K562 (cell line): ENCODE data around the gene DHX35. TPM values are rescaled to one million over a fixed set of nuclear protein-coding genes. Genes with fewer than 3 reads are reported as not detected.
A peak's percentile ranks its signal among the peaks of the same experiment; 100 is the strongest.
"Not testable (repeated sequence)": the region's sequence is repeated elsewhere in the genome, so short reads cannot be mapped to it uniquely, and the experiment has no call there.

Experiments used
- ATAC-seq: fragments of 200-7000 bp; cut with Tn5 transposase; 3 replicates; pipeline ENCODE4 v1.9.1; 2020; ENCODE audit warnings: moderate library complexity
- BruUV-seq: library from RNA; stranded (reverse); fragments of 400-500 nt; replicated peaks from 2 replicates; lab custom pipeline; 2021; lab: Mats Ljungman, UMichigan
- CTCF ChIA-PET: fragments of 300-600 bp; formaldehyde crosslinking; extraction: SDS; loops from one replicate; lab custom pipeline; 2021; ENCODE audit warnings: low intra/inter-chr PET ratio; lab: Yijun Ruan, JAX
- POLR2A ChIA-PET: fragments of 300-600, 350-650 bp; sonication (Branson Sonifier 250); formaldehyde crosslinking; extraction: SDS; loops from one replicate; lab custom pipeline; 2021; ENCODE audit warnings: antibody characterized with exemption, inconsistent platforms; lab: Yijun Ruan, JAX
- DNase-seq, 4 experiments: peaks; one replicate each; pipeline versions ENCODE4 v3.0.0 to v3.0.0-alpha.2; 2011 to 2018; ENCODE audit warnings: low spot score in 3 of 4, mixed read lengths in 3 of 4; ENCODE audit errors: extremely low read depth in 1 of 4
- FAIRE-seq: peaks from 2 replicates; lab custom pipeline; 2011; peaks lifted over from hg19 to GRCh38; lab: Jason Lieb, UNC
- H2AFZ ChIP-seq: 2 replicates; pipeline ENCODE4 v1.6.0; 2011; ENCODE audit warnings: low read depth, low read length, control low read depth, inconsistent platforms
- H3K27ac ChIP-seq: fragments of 200-600 bp; 3 replicates; pipeline ENCODE4 v1.8.0; 2011; ENCODE audit warnings: low read depth, mild to moderate bottlenecking, control low read depth, inconsistent platforms, low read length, moderate library complexity, mixed read lengths; ENCODE audit errors: extremely low read depth
- H3K27me3 ChIP-seq, 2 experiments: fragments of 300-600 bp in 1 of 2; 2 replicates in 1 of 2; 3 replicates in 1 of 2; pipeline versions ENCODE4 v1.6.0 to v1.8.0; 2011; ENCODE audit warnings: inconsistent platforms in 2 of 2, low read length in 2 of 2, mild to moderate bottlenecking in 1 of 2, mixed read lengths in 1 of 2, moderate library complexity in 1 of 2; ENCODE audit not compliant: control insufficient read depth in 2 of 2, insufficient read depth in 2 of 2
- H3K36me3 ChIP-seq: fragments of 300-600 bp; 3 replicates; pipeline ENCODE4 v1.8.0; 2011; ENCODE audit warnings: mild to moderate bottlenecking, low read length, inconsistent platforms; ENCODE audit not compliant: control insufficient read depth, insufficient read depth
- H3K4me1 ChIP-seq, 2 experiments: fragments of 200-600 bp in 1 of 2; replicated peaks in 1 of 2; 2 replicates in 1 of 2; 3 replicates in 1 of 2; pipeline versions ENCODE4 v1.5.1 to v1.8.0; 2011; ENCODE audit warnings: inconsistent platforms in 2 of 2, low read length in 2 of 2, mild to moderate bottlenecking in 1 of 2, mixed read lengths in 1 of 2, moderate library complexity in 1 of 2; ENCODE audit not compliant: control insufficient read depth in 2 of 2, insufficient read depth in 2 of 2
- H3K4me2 ChIP-seq: 2 replicates; pipeline ENCODE4 v1.6.1; 2011; ENCODE audit warnings: low read length, control low read depth, inconsistent platforms, mixed read lengths; ENCODE audit not compliant: insufficient read depth
- H3K4me3 ChIP-seq: fragments of 200-600 bp; sonication (generic), shearing (Covaris generic); 2 replicates; pipeline ENCODE4 v1.5.1; 2016; ENCODE audit warnings: control low read depth, inconsistent platforms
- H3K79me2 ChIP-seq: fragments of 200-600 bp; 3 replicates; pipeline ENCODE4 v1.8.0; 2011; ENCODE audit warnings: low read length, inconsistent platforms; ENCODE audit not compliant: control insufficient read depth, insufficient read depth
- H3K9ac ChIP-seq, 2 experiments: 2 replicates each; pipeline versions ENCODE4 v1.6.0 to v1.6.1; 2011; ENCODE audit warnings: low read depth in 2 of 2, low read length in 2 of 2, control low read depth in 1 of 2, inconsistent platforms in 1 of 2, mild to moderate bottlenecking in 1 of 2, mixed read lengths in 1 of 2; ENCODE audit not compliant: insufficient read depth in 1 of 2
- H3K9me1 ChIP-seq: one replicate; pipeline ENCODE4 v1.6.0; 2011; ENCODE audit warnings: inconsistent platforms, mild to moderate bottlenecking, low read length, moderate library complexity; ENCODE audit not compliant: control insufficient read depth, insufficient read depth
- H3K9me3 ChIP-seq: replicated peaks from 2 replicates; pipeline ENCODE4 v1.5.1; 2011; ENCODE audit warnings: low read depth, low read length, inconsistent platforms; ENCODE audit not compliant: control insufficient read depth, insufficient read depth
- H4K20me1 ChIP-seq: replicated peaks from 2 replicates; pipeline ENCODE4 v1.6.1; 2011; ENCODE audit warnings: low read length, inconsistent platforms, mixed read lengths; ENCODE audit not compliant: control insufficient read depth, insufficient read depth
- CTBP1 ChIP-seq: fragments of 450-650 bp; IDR thresholded peaks from 2 replicates; pipeline ENCODE4 v1.6.1; 2016; ENCODE audit warnings: borderline replicate concordance
- NONO ChIP-seq, 2 experiments: fragments of 200-400 bp in 1 of 2; fragments of 450-650 bp in 1 of 2; formaldehyde crosslinking in 1 of 2; IDR thresholded peaks; 2 replicates each; pipeline ENCODE4 v1.6.1; 2017; ENCODE audit warnings: low read depth in 2 of 2, mild to moderate bottlenecking in 2 of 2, moderate library complexity in 2 of 2, low read length in 1 of 2
- RERE ChIP-seq: sonication (generic); formaldehyde crosslinking; IDR thresholded peaks from 2 replicates; pipeline ENCODE4 v1.8.0; 2023; ENCODE audit warnings: missing genetic modification reagents, mild to moderate bottlenecking, borderline replicate concordance
- SMC3 ChIP-seq: conservative IDR thresholded peaks from 2 replicates; pipeline ENCODE4 v1.6.1; 2011; ENCODE audit warnings: low read depth, low read length, improper control_type of control experiment; ENCODE audit not compliant: insufficient read depth
- TAF7 ChIP-seq: fragments of 450-650 bp; IDR thresholded peaks from 2 replicates; pipeline ENCODE4 v1.6.1; 2016; ENCODE audit warnings: missing genetic modification characterization, missing compliant biosample characterization
- ZBTB5 ChIP-seq: fragments of 450-650 bp; IDR thresholded peaks from 2 replicates; pipeline ENCODE4 v1.6.1; 2017; ENCODE audit warnings: antibody characterized with exemption
- WGBS: fragments of 100-300 bp; shearing (Covaris generic); methylation state at CpG from one replicate; pipeline ENCODE4 v1.1.6; 2016; ENCODE audit warnings: low coverage, mixed read lengths; ENCODE audit not compliant: insufficient coverage; ENCODE audit errors: missing lambda C conversion rate; 5-methylcytosine and 5-hydroxymethylcytosine counted together
- in situ Hi-C: fragments of 300-500 bp; cut with MboI; formaldehyde crosslinking; loops from 4 replicates; pipeline ENCODE4 v1.15.0; 2018; ENCODE audit warnings: inconsistent platforms, mixed read lengths
- intact Hi-C: fragments of 100-400 bp; cut with micrococcal nuclease; formaldehyde crosslinking; loops from 2 replicates; pipeline ENCODE4 v1.14.2; 2022
- polyA plus RNA-seq, 8 experiments: library from polyadenylated mRNA; depleted of rRNA in 4 of 8; stranded (reverse) in 5 of 8; unstranded in 3 of 8; fragments of >200 nt; fragmentation: Nextera tagmentation in 2 of 8; fragmentation: Illumina TruSeq in 1 of 8; extraction: Ambion mirVana in 2 of 8; extraction: Trizol in 1 of 8; gene quantifications; 2 replicates each; pipeline versions ENCODE4 v1.2.1 to v1.2.3, GENCODE V29; 2011 to 2014; ENCODE audit warnings: inconsistent platforms in 1 of 8, missing spikeins in 1 of 8
- total RNA-seq, 7 experiments: library from RNA; depleted of rRNA in 6 of 7; stranded (reverse); fragments of >200 nt in 6 of 7; fragmentation: Illumina TruSeq in 2 of 7; extraction: Trizol in 2 of 7; gene quantifications; 2 replicates each; pipeline versions ENCODE4 v1.2.1 to v1.2.3, GENCODE V29; 2011 to 2021; ENCODE audit warnings: low replicate concordance in 1 of 7

The DHX35 gene
- total and polyA plus RNA-seq, 9 of the 15 experiments (the other 6 are each of a cell fraction or from before 2014, with no cell fraction given), result 6.5 to 25.6 (median 16.9) TPM

GRCh38 chr20:38996866-38997265, 34.7 kb downstream of the DHX35 start:
- FAIRE-seq, H3K79me2 ChIP-seq, H2AFZ ChIP-seq, H3K9me1 ChIP-seq, H3K4me3 ChIP-seq, H3K27ac ChIP-seq, H3K9ac ChIP-seq, H3K9me3 ChIP-seq, ATAC-seq, BruUV-seq, CTCF ChIA-PET, DNase-seq, H3K4me2 ChIP-seq, H3K27me3 ChIP-seq, in situ Hi-C loops, H4K20me1 ChIP-seq: not testable (repeated sequence)
- H3K36me3 ChIP-seq, result peaks cover 67% of the 10 kb centered on the region
- peaks cover 17 to 29% of the 10 kb centered on the region in 2 experiments; a peak in 4 of 5 replicates for H3K4me1 ChIP-seq
- POLR2A ChIA-PET, result interaction anchor here (1.0 to 1.2 kb wide), 3 partner anchors 36 to 67 kb away, joined by 3 to 4 read pairs (median 4); no protein-coding TSS in a partner anchor
- intact Hi-C loops, result loop anchor here (1.0 to 5.0 kb wide), 3 partner anchors 35 to 71 kb away; partner anchors contain the start of genes DHX35 and FAM83D
- 80% methylated on average over 1 of the region's 1 CpG for WGBS

GRCh38 chr20:38997622-38998021, 35.5 kb downstream of the DHX35 start:
- H4K20me1 ChIP-seq, result no peaks in the 10 kb centered on the region
- H3K9me1 ChIP-seq, result peaks cover 4% of the 10 kb centered on the region
- POLR2A ChIA-PET, result interaction anchor here (0.7 to 1.4 kb wide), 6 partner anchors 11 to 72 kb away, joined by 3 to 4 read pairs (median 3); no protein-coding TSS in a partner anchor
- 19% methylated on average over 8 of the region's 8 CpGs for WGBS
- ATAC-seq (peak; percentile 96), DNase-seq (peak; percentile 62 to 86 (median 71)), FAIRE-seq (peak; percentile 80)
- peaks cover 67% of the 10 kb centered on the region for H3K36me3 ChIP-seq
- peaks cover 17 to 29% of the 10 kb centered on the region in 2 experiments; a peak in 4 of 5 replicates for H3K4me1 ChIP-seq
- no peak overlapping the region for H3K9ac ChIP-seq
- peak overlapping the region; percentile 60 for H3K4me2 ChIP-seq
- H3K79me2 ChIP-seq, result no peaks in the 10 kb centered on the region; the same call in 2 of the 3 replicates
- peak overlapping the region; percentile 52; the same call in 1 of the 2 replicates for H2AFZ ChIP-seq
- no peaks in the 10 kb centered on the region for H3K9me3 ChIP-seq
- CTCF ChIA-PET, result no interaction called here
- in situ Hi-C loops (no loop called here), intact Hi-C loops (loop anchor here (1.0 to 5.0 kb wide), 3 partner anchors 35 to 71 kb away; partner anchors contain the start of genes DHX35 and FAM83D)
- BruUV-seq, result no TSS peak
- peak overlapping the region; percentile 21; the same call in 1 of the 3 replicates for H3K27ac ChIP-seq
- no peak overlapping the region for H3K4me3 ChIP-seq
- no peaks in the 10 kb centered on the region for H3K27me3 ChIP-seq
- TF ChIP-seq TAF7 (tag) (no peak), CTBP1 (peak; percentile 26; the same call in 1 of the 2 replicates), RERE (CRISPR knock-in tag) (no peak), ZBTB5 (0 out of 2 replicates have a peak, but pooled peaks have one; percentile 26), NONO (IDR thresholded peaks at IDR 0.05; ENCODE audit: low read depth in 2 of 2, low read length in 1 of 2) (no peak), SMC3 (0 out of 2 replicates have a peak, but pooled peaks have one; percentile 25)
